Measurements from ENCODE around the gene SPAG7.

Gene SPAG7

GRCh38 chr17:4937553-4937952 lies 30.1 kb downstream of the SPAG7 start:
- TF ChIP-seq CTCF (IDR thresholded peaks at IDR 0.05): no peak

GRCh38 chr17:4936436-4936835 lies 31.2 kb downstream of the SPAG7 start:
- TF ChIP-seq CTCF (IDR thresholded peaks at IDR 0.05): no peak

GRCh38 chr17:4935650-4936049 lies 32.0 kb downstream of the SPAG7 start:
- no peak for TF ChIP-seq CTCF (IDR thresholded peaks at IDR 0.05)

GRCh38 chr17:4934173-4934979 lies 33.2 kb downstream of the SPAG7 start:
- no peak for TF ChIP-seq CTCF (IDR thresholded peaks at IDR 0.05)

- TF ChIP-seq CTCF (IDR thresholded peaks at IDR 0.05): no peak
Measured at GRCh38 chr17:4933646-4934045, 34.0 kb downstream of the SPAG7 start.

- no peak for TF ChIP-seq CTCF (IDR thresholded peaks at IDR 0.05)
Measured at GRCh38 chr17:4932756-4933155, 34.9 kb downstream of the SPAG7 start.

GRCh38 chr17:4931963-4932362 lies 35.7 kb downstream of the SPAG7 start, which contains the start of gene GP1BA:
Gene GP1BA (plus strand): TSS chr17:4932277. CDS start chr17:4932605, 328 bp downstream.
- TF ChIP-seq CTCF (IDR thresholded peaks at IDR 0.05): no peak

All from LNCAP (cell line).